IMR-90 (cell line): ENCODE measurements around the gene STARD8. TPM values are rescaled to one million over a fixed set of nuclear protein-coding genes. Genes with fewer than 3 reads are reported as not detected.

Experiments used
- ATAC-seq: fragments of 200-7000 bp; cut with Tn5 transposase; 2 replicates; pipeline ENCODE4 v1.9.1; 2020; ENCODE audit warnings: low read depth, mild to moderate bottlenecking, moderate library complexity
- BruUV-seq: library from RNA; stranded (reverse); fragments of 400-500 nt; replicated peaks from 2 replicates; lab custom pipeline; 2021; lab: Mats Ljungman, UMichigan
- CTCF ChIA-PET: fragments of 300-600 bp; formaldehyde crosslinking; extraction: SDS; loops from one replicate; lab custom pipeline; 2021; ENCODE audit warnings: antibody characterized with exemption; lab: Yijun Ruan, JAX
- POLR2A ChIA-PET: fragments of 300-600 bp; sonication (Branson Sonifier 250); formaldehyde crosslinking; loops from one replicate; lab custom pipeline; 2022; ENCODE audit warnings: antibody characterized with exemption; ENCODE audit not compliant: unreplicated experiment; lab: Charles Lee
- DNase-seq: peaks from one replicate; pipeline ENCODE4 v3.0.0; 2013
- H2AFZ ChIP-seq: replicated peaks from 2 replicates; pipeline ENCODE3; 2013; ENCODE audit warnings: low read length, mild to moderate bottlenecking; ENCODE audit not compliant: poor library complexity
- H2AK5ac ChIP-seq: 2 replicates; pipeline ENCODE4 v1.6.1; 2013; ENCODE audit warnings: low read depth, low read length, inconsistent platforms
- H2AK9ac ChIP-seq: replicated peaks from 2 replicates; pipeline ENCODE3; 2013; ENCODE audit warnings: mild to moderate bottlenecking, low read depth, low read length, moderate library complexity; ENCODE audit not compliant: poor library complexity
- H2BK120ac ChIP-seq: 2 replicates; pipeline ENCODE4 v1.6.1; 2013; ENCODE audit warnings: low read depth, low read length, inconsistent platforms
- H2BK15ac ChIP-seq: 3 replicates; pipeline ENCODE4 v1.6.1; 2013; ENCODE audit warnings: low read depth, low read length, inconsistent platforms
- H2BK20ac ChIP-seq: 2 replicates; pipeline ENCODE4 v1.6.1; 2013; ENCODE audit warnings: low read depth, mild to moderate bottlenecking, inconsistent platforms, low read length, moderate library complexity
- H2BK5ac ChIP-seq: 2 replicates; pipeline ENCODE4 v1.6.1; 2013; ENCODE audit warnings: mild to moderate bottlenecking, low read depth, low read length, inconsistent platforms; ENCODE audit not compliant: poor library complexity, severe bottlenecking
- H3K14ac ChIP-seq: replicated peaks from 2 replicates; pipeline ENCODE4 v1.6.1; 2013; ENCODE audit warnings: low read depth, low read length, inconsistent platforms
- H3K18ac ChIP-seq: 2 replicates; pipeline ENCODE4 v1.6.1; 2013; ENCODE audit warnings: low read depth, low read length, control low read depth
- H3K23ac ChIP-seq: 2 replicates; pipeline ENCODE4 v1.6.1; 2013; ENCODE audit warnings: low read depth, low read length, inconsistent platforms
- H3K27ac ChIP-seq: 2 replicates; pipeline ENCODE4 v1.5.1; 2013; ENCODE audit warnings: mild to moderate bottlenecking, control low read depth, low read length; ENCODE audit not compliant: insufficient read depth
- H3K27me3 ChIP-seq: 2 replicates; pipeline ENCODE4 v1.6.1; 2013; ENCODE audit warnings: low read length; ENCODE audit not compliant: control insufficient read depth, insufficient read depth
- H3K36me3 ChIP-seq: 2 replicates; pipeline ENCODE4 v1.6.1; 2013; ENCODE audit warnings: low read length, mixed read lengths; ENCODE audit not compliant: control insufficient read depth, insufficient read depth
- H3K4ac ChIP-seq: 2 replicates; pipeline ENCODE4 v1.6.1; 2013; ENCODE audit warnings: low read depth, low read length, inconsistent platforms
- H3K4me1 ChIP-seq: 2 replicates; pipeline ENCODE4 v1.6.1; 2013; ENCODE audit warnings: low read length, mixed read lengths; ENCODE audit not compliant: control insufficient read depth, insufficient read depth
- H3K4me2 ChIP-seq: 2 replicates; pipeline ENCODE4 v1.6.1; 2013; ENCODE audit warnings: low read depth, mild to moderate bottlenecking, control low read depth, low read length, moderate library complexity
- H3K4me3 ChIP-seq: 2 replicates; pipeline ENCODE4 v1.5.1; 2013; ENCODE audit warnings: low read depth, mild to moderate bottlenecking, control low read depth, low read length, moderate library complexity; ENCODE audit not compliant: insufficient read depth
- H3K56ac ChIP-seq: 2 replicates; pipeline ENCODE4 v1.6.1; 2013; ENCODE audit warnings: low read length, inconsistent platforms; ENCODE audit not compliant: insufficient read depth; ENCODE audit errors: extremely low read depth
- H3K79me1 ChIP-seq, 2 experiments: 2 replicates each; pipeline ENCODE4 v1.6.1; 2013; ENCODE audit warnings: low read length in 2 of 2, inconsistent platforms in 1 of 2, low read depth in 1 of 2
- H3K9ac ChIP-seq: 2 replicates; pipeline ENCODE4 v1.6.1; 2013; ENCODE audit warnings: low read depth, low read length, control low read depth
- H3K9me1 ChIP-seq: 2 replicates; pipeline ENCODE4 v1.6.1; 2013; ENCODE audit warnings: low read length, inconsistent platforms; ENCODE audit not compliant: insufficient read depth
- H3K9me3 ChIP-seq: 2 replicates; pipeline ENCODE4 v1.6.1; 2013; ENCODE audit warnings: low read length; ENCODE audit not compliant: control insufficient read depth, insufficient read depth
- H4K20me1 ChIP-seq: 2 replicates; pipeline ENCODE4 v1.6.1; 2013; ENCODE audit warnings: low read length, inconsistent platforms; ENCODE audit not compliant: insufficient read depth
- H4K5ac ChIP-seq: 2 replicates; pipeline ENCODE4 v1.6.1; 2013; ENCODE audit warnings: mild to moderate bottlenecking, low read depth, low read length, control low read depth
- H4K8ac ChIP-seq, 2 experiments: 2 replicates each; pipeline ENCODE4 v1.6.1; 2013; ENCODE audit warnings: low read depth in 2 of 2, low read length in 2 of 2, control low read depth in 1 of 2, inconsistent platforms in 1 of 2
- H4K91ac ChIP-seq: 2 replicates; pipeline ENCODE4 v1.6.1; 2013; ENCODE audit warnings: low read depth, low read length, inconsistent platforms; ENCODE audit not compliant: insufficient read depth
- BHLHE40 ChIP-seq: fragments of 150-350 bp; IDR thresholded peaks from 2 replicates; pipeline ENCODE4 v1.6.1; 2016; ENCODE audit warnings: mild to moderate bottlenecking, low read depth, low read length
- CEBPB ChIP-seq: IDR thresholded peaks from 2 replicates; pipeline ENCODE4 v1.6.1; 2012; ENCODE audit warnings: low read depth, low read length, improper control_type of control experiment
- CHD1 ChIP-seq: IDR thresholded peaks from 2 replicates; pipeline ENCODE4 v1.6.1; 2012; ENCODE audit warnings: low read depth, low read length, improper control_type of control experiment
- CTCF ChIP-seq: conservative IDR thresholded peaks from 2 replicates; pipeline ENCODE4 v1.5.1; 2012; ENCODE audit warnings: mild to moderate bottlenecking, low read depth, low read length, improper control_type of control experiment
- ELK1 ChIP-seq: fragments of 150-350 bp; IDR thresholded peaks from 2 replicates; pipeline ENCODE4 v1.6.1; 2016; ENCODE audit warnings: low read depth, mild to moderate bottlenecking, low read length, moderate library complexity, borderline replicate concordance
- FOS ChIP-seq: fragments of 150-350 bp; IDR thresholded peaks from 2 replicates; pipeline ENCODE4 v1.6.1; 2016; ENCODE audit warnings: low read depth, low read length
- MAFK ChIP-seq: IDR thresholded peaks from 2 replicates; pipeline ENCODE4 v1.6.1; 2012; ENCODE audit warnings: low read depth, low read length, improper control_type of control experiment
- MAZ ChIP-seq: IDR thresholded peaks from 2 replicates; pipeline ENCODE4 v1.6.1; 2012; ENCODE audit warnings: low read depth, mild to moderate bottlenecking, low read length, improper control_type of control experiment, moderate library complexity, borderline replicate concordance
- MXI1 ChIP-seq: IDR thresholded peaks from 2 replicates; pipeline ENCODE4 v1.6.1; 2012; ENCODE audit warnings: low read depth, mild to moderate bottlenecking, low read length, moderate library complexity, borderline replicate concordance
- NFE2L2 ChIP-seq: fragments of 150-350 bp; IDR thresholded peaks from 2 replicates; pipeline ENCODE4 v1.6.1; 2016; ENCODE audit warnings: low read depth, mild to moderate bottlenecking, low read length
- POLR2A ChIP-seq: IDR thresholded peaks from 2 replicates; pipeline ENCODE4 v1.6.1; 2012; ENCODE audit warnings: mild to moderate bottlenecking, low read depth, low read length
- RAD21 ChIP-seq: IDR thresholded peaks from 2 replicates; pipeline ENCODE4 v1.6.1; 2012; ENCODE audit warnings: low read length, improper control_type of control experiment
- RCOR1 ChIP-seq: IDR thresholded peaks from 2 replicates; pipeline ENCODE4 v1.6.1; 2012; ENCODE audit warnings: mild to moderate bottlenecking, low read length, improper control_type of control experiment; ENCODE audit not compliant: insufficient replicate concordance
- RFX5 ChIP-seq: IDR thresholded peaks from 2 replicates; pipeline ENCODE4 v1.8.0; 2012; ENCODE audit warnings: low read depth, mild to moderate bottlenecking, low read length, moderate library complexity
- SMC3 ChIP-seq: fragments of 150-350 bp; IDR thresholded peaks from 2 replicates; pipeline ENCODE4 v1.6.1; 2016; ENCODE audit warnings: low read depth, mild to moderate bottlenecking, antibody characterized with exemption, low read length, moderate library complexity
- USF2 ChIP-seq: fragments of 150-350 bp; IDR thresholded peaks from 2 replicates; pipeline ENCODE4 v1.6.1; 2017; ENCODE audit warnings: mild to moderate bottlenecking, antibody characterized with exemption, low read length, low read depth
- WGBS, 2 experiments: methylation state at CpG; one replicate each; pipeline versions ENCODE4 v1.1.5 to v1.1.7; 2013; ENCODE audit warnings: missing lambda C conversion rate in 2 of 2; ENCODE audit not compliant: insufficient read length in 1 of 2; ENCODE audit errors: extremely low coverage in 2 of 2; 5-methylcytosine and 5-hydroxymethylcytosine counted together
- dilution Hi-C: fragments of 300-500 bp; cut with HindIII; formaldehyde crosslinking; loops from one replicate; pipeline ENCODE4 v1.14.3; 2018; ENCODE audit warnings: low sequenced_read_pairs; ENCODE audit not compliant: unreplicated experiment
- in situ Hi-C: fragments of 300-500 bp; cut with MboI; formaldehyde crosslinking; loops from 3 replicates; pipeline ENCODE4 v1.14.3; 2019; ENCODE audit warnings: low sequenced_read_pairs, inconsistent platforms, mixed read lengths
- intact Hi-C: fragments of 100-400 bp; cut with micrococcal nuclease; formaldehyde crosslinking; loops from 2 replicates; pipeline ENCODE4 v1.10.0; 2022
- polyA plus RNA-seq, 3 experiments: library from polyadenylated mRNA; depleted of rRNA; stranded (reverse); fragments of >200 nt; gene quantifications; 2 replicates each; pipeline ENCODE4 v1.2.3, GENCODE V29; 2012; ENCODE audit warnings: low replicate concordance in 1 of 3
- total RNA-seq: library from RNA; depleted of rRNA; stranded (reverse); fragments of >200 nt; gene quantifications from 2 replicates; pipeline ENCODE4 v1.2.3, GENCODE V29; 2012

The STARD8 gene
- total and polyA plus RNA-seq, 2 of the 4 experiments (the other 2 are of a cell fraction): 1.6 to 2.3 TPM

GRCh38 chrX:68690936-68691501 lies 43.6 kb downstream of the STARD8 start:
- intact Hi-C loops: no loop called here
- ChIA-PET CTCF (no interaction called here), POLR2A (no interaction called here)
- Histone ChIP-seq H3K14ac (no peak overlapping the region), H4K91ac (no peak overlapping the region), H4K20me1 (no peaks in the 10 kb centered on the region), H3K23ac (no peak overlapping the region), H3K56ac (no peak overlapping the region), H2AK9ac (no peak overlapping the region), H3K27me3 (peaks cover 5% of the 10 kb centered on the region; the same call in 1 of the 2 replicates), H4K8ac (no peak overlapping the region), H2AFZ (no peak overlapping the region), H2BK5ac (no peak overlapping the region), H3K4ac (no peak overlapping the region), H3K4me3 (no peak overlapping the region), H2BK20ac (no peak overlapping the region), H3K9me1 (no peaks in the 10 kb centered on the region; the same call in 1 of the 2 replicates), H3K9ac (no peak overlapping the region), H3K9me3 (no peaks in the 10 kb centered on the region), H2BK15ac (no peak overlapping the region), H3K4me1 (no peaks in the 10 kb centered on the region), H3K36me3 (no peaks in the 10 kb centered on the region), H3K27ac (no peak overlapping the region), H3K4me2 (no peak overlapping the region), H3K18ac (no peak overlapping the region), H4K5ac (no peak overlapping the region), H2AK5ac (no peak overlapping the region), H3K79me1 (no peaks in the 10 kb centered on the region), H2BK120ac (no peak overlapping the region)
- no TSS peak for BruUV-seq
- ATAC-seq: no peak
- no peak for DNase-seq
- no CpG with 5 or more reads among the region's 4 CpGs for WGBS, 2 experiments
- TF ChIP-seq MAZ (no peak), POLR2A (no peak), CTCF (no peak), BHLHE40 (no peak), USF2 (no peak), CEBPB (no peak), RCOR1 (no peak), MAFK (no peak), RAD21 (no peak), FOS (no peak), NFE2L2 (no peak), ELK1 (no peak), CHD1 (no peak), SMC3 (no peak), MXI1 (no peak), RFX5 (no peak)
- in situ Hi-C loops: no loop called here
- dilution Hi-C loops: no loop called here
